GM21619 (cell line): ENCODE results near the gene LRMDA.

Experiments used
- ATAC-seq: cut with Tn5 transposase; IDR thresholded peaks from one replicate; pipeline ENCODE4 v1.9.1; 2021; ENCODE audit not compliant: unreplicated experiment

Gene LRMDA

DNA sequence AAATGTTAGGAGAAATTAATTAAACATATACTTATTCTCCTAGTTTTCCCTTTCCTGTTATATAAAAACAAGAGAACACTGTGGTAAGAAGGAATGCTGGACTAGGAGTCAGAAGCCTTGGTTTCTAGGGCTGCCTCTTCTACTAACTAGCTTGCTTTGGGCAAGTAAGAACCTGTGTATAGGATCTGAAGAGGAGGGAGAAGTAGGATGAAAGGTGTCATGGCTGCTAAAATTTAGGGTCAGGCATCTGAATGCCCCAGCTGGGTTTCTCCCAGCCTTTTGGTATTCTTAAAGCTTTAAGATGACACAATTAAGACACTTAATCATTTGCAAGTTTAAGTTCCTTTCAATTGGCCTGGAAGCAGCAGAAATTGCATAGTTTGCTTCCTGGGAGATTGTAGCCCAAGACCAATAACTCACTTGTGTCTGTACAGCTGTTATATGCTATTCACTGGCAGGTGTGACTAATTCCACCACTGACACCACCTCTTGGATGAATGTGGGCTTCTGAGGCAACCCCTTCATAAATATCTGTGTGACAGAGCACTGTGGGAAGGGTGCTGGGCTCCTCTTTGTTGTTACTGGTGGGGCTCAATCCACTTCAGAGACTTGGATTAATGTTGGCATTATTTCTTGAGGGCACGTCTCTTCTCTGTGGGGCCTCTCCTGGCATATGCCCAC, 137.2 kb downstream of the LRMDA start:
- ATAC-seq = no peak

DNA sequence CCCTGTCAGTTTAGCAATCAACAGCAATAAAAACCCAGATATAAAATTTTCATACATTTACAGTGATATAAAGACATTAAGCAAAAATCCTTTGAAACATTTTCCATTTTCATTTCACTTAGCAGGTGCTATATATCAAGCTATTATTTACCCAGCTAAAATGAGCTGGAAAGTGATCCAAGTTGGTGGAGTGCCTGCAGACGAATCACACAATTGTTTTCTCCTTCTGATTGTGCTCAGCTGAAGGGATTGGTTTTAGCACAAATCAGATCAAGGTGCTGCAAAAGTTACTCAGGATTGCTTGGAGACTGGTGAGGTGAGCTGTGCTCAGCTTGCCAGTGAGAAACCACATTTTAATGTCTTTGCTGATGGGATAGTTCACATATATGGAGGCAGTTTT, 138.1 kb downstream of the LRMDA start:
- ATAC-seq = no peak

DNA sequence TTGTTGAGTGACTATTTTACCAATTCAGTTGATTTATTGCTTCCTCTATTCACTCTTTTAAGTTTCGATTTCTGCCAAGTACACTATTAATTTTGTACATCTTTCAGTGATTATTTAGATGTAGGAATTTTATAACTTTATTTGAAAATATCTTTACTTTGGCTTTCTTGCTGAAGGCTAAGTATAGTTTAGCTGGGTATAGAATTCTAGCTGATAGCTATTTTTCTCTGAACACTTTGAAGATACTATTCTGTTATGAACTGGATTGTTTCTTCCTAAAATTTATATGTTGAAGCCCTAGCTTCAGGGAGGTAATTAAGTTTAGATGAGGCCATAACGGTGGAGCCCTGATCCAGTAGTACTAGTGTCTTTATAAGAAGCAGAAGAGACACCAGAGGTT, 141.1 kb downstream of the LRMDA start:
- ATAC-seq = no peak

DNA sequence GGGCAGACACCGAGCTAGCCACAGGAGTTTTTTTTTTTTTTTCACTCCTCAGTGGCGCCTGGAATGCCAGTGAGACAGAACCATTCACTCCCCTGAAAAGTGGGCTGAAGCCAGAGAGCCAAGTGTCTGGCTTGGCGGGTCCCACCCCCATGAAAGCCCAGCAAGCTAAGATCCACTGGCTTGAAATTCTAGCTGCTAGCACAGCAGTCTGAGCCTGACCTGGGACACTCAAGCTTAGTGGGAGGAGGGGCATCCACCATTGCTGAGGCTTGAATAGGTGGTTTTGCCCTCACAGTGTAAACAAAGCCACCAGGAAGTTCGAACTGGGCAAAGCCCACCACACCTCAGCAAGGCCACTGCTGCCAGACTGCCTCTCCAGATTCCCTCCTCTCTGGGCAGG, 144.5 kb downstream of the LRMDA start:
- no peak for ATAC-seq

DNA sequence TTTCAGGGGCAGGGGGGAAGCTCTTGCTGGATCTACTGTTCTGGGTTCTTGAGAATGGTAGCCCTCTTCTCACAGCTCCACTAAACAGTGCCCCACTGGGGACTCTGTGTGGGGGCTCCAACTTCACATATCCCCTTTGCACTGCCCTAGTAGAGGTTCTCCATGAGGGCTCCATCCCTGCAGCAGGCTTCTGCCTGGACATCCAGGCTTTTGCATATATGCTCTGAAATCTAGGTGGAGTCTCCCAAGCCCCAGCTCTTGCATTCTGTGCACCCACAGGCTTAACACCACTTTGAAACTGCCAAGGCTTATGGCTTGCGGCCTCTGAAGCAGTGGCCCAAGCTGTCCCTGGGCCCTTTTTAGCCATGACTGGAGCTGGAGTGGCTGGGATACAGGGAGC, 150.7 kb downstream of the LRMDA start:
- ATAC-seq = no peak

DNA sequence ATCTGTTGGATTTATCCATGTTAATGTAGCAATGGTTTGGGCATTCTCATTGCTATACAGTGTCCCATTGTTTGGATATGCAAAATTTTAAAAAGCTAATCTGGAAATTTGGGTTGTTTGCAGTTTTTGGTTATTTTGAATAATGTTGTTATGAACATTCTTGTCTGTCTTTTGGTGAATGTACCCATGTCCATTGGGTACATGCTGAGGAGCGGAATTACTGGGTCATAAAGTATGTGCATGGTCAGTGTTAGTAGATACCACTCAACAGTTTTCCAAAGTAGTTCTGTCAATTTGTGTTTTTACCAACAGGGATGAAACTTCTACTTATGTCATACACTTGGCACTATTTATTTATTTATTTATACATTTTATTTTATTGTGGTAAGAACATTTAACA, 153.9 kb downstream of the LRMDA start:
- ATAC-seq = no peak

DNA sequence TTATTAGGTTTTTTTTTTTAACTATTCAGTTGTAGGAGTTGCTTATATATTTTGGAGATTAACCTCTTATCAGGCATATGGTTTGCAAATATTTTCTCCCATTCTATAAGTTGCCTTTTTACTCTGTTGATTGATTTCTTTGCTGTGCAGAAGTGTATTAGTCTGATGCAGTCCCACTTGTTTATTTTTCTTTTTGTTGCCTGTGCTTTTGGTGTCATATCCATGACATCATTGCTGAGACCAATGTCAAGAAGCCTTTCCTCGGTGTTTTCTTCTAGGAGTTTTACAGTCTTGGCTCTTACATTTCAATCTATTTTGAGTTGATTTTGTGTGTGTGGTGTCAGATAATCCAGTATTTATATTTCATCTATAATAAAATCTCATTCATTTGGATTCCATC, 155.4 kb downstream of the LRMDA start:
- ATAC-seq = no peak

DNA sequence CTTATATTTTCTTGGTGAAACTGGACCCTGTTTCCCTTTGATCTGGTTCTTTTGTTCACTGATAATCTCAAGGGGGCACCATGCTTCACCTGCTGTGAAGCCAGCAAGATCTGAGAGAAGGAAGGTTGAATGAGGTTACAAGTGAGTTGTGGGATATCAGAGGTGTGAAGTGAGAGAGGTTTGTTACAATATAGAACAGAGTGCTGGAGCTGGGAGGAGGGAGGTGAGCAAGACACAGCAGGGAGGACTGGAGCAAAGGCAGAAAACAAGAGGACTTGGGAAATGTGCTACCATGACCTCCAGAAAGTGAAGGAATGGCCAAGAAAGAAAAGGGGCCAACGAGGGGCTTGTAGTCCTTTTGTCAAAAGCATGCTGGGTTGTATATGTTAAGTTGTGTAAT, 156.6 kb downstream of the LRMDA start:
- no peak for ATAC-seq

DNA sequence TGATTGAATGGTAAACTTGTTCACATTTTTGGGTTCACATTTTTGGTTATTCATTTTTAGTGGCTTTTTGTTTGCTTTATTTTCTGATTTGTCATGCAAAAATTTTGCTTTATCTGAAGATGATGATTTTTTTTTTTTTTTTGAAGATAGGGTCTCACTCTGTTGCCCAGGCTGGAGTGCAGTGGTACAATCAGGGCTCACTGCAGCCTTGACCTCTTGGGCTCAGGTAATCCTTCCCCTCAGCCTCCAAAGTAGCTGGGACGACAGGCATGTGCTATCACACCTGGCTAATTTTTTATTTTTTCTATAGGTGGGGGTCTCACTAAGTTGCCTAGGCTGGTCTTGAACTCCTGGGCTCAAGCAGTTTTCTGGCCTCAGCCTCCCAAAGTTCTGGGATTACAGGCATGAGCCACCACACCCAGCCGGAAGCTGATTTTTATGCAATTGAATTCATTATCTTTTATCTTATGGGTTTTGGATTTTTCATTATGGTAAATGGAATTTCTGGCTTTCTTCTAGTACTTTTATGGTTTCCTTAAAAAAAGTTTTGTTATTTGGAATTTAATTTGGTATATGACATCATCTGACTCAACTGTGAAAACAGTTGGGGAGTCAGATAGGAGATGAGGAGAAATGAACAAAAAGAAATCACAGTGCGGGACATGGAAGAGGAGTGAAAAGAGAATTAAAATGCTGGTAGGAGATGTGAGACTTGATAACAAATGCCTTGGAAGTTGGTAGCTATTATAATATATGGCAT, 158.7 kb downstream of the LRMDA start:
- ATAC-seq = no peak

DNA sequence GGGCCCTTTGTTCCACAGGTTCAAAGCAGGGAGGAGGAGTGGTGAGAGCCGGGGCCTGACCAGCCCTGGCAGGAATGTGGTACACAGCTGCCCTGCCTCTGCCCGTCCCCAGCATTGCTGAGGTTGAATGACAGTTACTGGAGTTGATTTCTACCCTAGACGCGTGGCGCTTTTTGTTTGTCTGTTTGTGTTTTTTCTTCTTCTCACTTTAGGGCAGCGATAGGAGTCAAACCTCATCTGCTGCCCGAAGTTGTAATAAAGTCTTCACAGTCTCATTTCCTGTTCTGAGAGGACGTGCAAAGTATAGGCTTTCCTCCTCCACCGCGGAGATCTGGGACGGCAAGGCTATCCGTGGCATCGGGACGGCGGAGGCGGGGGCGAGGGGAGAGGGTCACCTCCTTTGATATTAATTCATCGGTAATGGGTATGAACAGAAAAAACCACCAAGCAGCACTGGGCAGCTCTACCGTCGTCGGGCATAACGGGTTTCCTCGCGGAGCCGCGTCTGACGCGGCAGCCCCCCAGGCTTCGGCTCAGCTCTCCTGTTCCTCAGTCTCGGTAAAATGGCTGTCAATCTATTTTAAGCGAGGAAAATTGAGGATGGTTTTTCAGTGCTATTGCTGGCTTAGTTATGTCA, 160.8 kb downstream of the LRMDA start:
- ATAC-seq = no peak

DNA sequence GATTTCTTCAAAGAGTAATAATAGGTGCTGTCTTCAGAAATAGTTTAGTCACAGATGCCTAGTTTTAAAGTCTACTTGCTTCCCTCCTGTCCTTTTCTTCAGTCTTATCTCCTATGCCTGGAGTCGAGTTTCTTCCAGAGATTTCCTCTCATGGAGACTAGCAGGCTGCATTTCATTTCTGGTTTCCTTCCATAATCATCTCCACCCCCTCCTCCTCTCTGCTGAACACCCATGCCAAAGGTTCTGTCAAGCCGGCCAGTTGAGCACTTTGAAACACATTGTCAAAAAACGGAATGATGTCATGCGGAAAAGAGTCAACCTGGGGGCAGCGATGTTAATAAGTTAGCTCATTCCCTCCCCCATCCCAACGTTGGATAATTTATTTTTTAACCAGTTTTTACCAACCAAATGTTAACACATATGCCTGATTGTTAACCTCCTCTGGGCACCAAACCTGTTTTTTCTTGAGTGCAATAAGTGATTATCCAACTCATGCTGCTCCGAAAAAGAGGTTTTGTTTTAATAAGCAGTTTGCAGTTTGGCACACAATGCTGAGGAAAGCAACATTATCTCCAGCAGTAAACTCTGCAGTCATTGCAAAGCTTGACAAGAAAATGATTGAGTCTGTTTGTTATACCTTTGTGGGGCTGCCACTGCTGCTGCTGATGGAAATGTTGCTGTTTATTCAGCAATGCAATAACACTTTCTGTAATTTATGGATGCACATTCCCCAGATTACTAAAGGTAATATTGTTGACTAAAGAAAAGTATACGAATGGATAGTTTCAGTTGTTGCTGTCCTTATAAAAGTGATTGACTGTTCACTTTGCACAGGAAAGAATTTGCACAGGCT, 161.6 kb downstream of the LRMDA start:
- ATAC-seq = no peak

DNA sequence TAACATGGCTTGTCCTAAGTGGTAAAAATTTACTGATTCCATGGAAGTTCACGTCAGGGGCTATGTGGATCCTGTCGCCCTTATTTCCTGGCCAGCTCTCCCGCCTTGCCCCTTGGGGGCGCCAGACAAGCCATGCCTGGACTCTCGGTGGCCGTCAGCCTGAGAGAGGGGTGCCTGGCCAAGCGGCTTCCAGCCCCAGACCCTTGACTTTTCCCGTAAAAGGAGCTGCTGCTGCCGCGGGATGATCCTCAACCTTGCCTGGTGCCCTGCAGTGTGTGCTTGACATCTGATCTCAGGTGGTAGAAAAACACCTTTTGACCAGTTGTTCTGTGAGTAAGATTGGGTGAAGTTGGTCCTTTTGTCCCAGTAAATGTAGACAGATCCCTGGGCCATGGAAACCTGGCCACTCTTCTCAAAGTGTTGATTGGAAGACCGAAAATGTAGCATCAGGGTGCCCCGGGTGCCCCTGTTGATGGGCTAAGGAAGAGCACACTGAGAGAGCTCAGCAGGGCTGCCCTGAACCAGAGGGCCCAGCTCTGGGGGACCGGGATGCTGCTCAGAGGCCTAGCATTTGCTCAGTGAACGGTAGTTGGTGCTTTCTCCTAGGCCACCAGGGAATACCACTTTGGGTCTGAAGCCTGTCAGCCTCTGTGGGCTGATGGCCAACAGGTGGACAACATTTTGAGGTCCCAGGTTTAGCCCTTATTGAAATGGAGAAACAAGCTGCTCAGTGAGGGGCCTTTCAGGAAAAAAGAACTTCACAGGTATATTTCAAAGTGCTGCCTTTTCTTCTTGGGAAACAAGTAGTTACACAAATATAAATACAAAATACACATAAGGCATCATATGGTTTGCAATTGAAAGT, 162.5 kb downstream of the LRMDA start:
- ATAC-seq = no peak

DNA sequence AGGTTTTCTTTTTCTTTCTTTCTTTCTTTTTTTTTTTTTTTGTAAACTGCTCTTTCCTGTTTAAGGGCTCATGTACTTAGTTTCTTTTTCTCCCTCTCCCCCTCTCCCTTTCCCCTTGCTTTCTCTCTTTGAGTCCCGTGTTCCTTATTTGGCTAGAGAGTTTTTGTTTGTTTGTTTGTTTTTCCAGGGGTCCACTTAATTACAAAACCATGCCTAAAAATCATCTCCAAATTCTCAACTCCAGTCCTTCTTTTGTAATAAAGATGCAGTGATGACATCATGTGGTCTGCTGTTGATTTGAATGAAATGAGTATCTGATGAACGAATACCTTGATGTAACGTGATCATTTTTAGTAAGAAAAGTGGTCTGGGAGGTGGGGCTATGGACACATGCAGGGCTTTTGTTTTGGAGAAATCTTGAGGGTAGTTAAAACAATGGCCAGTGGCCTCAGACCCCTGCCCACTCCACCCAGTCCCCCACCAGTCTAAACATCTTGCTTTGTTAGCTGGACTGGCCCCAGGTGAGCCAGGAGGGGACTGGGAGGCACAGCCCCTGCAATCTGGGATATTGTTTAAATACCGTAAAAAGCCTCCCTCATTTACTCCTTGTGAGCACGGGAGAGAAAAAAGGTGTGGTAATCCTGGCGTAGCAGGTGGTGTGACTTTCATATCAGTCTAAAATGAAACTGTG, 165.7 kb downstream of the LRMDA start:
- ATAC-seq = no peak

DNA sequence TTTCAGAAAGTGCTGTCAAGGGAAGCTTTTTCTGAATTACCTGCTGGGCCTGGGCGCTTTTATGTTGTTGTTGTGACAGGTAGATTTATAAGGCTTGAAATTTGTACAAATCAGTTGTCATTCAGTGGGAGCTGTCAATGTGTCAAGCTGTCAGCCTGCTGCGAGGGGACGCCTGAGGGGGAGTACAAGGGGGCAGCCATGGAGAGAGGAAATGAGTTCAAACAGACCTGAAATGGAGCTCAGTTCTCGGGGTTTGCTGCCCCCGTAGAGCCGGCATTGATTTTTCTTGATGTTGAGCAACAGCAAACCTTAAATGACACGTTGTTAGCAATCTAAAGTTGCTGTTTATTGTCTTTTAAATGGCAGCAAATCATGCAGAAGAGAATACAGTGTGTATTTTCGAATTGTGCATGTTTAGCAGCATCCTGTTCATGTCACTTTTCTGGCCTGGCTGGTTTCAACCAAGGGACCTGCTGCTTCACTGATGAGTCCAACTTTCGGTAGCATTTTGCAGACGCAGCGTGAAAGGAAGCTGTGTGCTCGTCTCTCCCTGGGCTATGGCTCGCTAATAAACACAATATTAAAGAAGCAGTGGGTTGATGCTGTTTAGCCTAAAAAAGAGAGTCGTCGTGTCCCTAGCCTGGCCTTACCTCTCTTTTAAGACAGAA, 166.5 kb downstream of the LRMDA start:
- no peak for ATAC-seq

DNA sequence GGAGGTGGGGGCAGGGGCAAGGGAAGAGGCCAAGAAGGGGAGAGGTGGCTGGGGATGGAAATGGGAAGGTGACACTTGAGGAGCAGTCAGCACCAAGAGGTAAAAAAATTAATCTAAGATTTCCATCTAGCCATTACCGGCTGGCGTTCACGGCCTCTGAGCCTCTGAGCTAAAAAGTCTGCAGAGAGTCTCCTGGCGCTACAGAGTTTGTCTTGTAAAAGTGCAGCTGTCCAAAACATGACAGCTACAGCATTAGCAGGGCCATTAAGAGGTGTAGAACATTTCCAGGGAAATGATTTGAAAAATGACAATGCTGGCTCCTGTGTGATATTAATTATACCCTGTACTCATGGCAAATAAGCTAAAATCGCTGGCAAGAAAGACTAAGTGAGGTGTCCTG, 167.6 kb downstream of the LRMDA start:
- ATAC-seq = no peak

DNA sequence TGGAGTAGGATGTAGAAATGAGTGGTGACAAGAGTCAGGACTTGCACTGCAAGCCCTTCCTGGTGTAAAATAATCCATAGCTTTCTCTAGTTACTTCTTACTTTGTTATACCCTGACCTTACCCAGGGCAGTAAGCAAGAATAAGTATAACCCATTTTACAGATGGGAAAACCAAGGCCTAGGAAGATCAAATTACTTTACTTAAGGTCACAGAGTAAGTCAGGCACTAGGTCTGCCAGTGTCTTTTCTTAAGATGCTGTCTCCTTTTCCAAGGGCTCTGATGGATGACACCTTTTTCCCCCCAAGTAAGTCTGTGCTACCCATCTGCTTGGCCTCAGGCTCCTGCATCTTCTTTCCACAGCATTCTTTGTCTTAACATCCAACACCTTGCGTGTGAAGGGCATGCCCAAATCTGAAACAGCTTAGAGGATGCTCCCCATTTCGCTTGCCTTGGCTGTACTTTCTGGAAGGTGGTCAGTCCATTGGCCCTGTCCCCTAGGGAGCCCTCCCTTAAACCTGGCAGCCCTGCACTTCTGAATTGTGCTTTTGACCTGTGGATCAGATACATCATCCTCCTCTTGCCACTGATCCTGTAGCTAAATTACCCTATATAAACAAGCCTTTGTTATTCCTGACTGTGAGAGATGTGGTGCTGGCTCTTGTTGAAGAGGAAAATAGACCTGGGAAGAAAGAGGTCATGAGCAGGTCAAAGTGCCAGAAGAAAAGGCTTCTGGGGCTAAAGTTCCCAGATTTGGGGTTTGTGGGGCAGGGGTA, 168.6 kb downstream of the LRMDA start:
- ATAC-seq = no peak

DNA sequence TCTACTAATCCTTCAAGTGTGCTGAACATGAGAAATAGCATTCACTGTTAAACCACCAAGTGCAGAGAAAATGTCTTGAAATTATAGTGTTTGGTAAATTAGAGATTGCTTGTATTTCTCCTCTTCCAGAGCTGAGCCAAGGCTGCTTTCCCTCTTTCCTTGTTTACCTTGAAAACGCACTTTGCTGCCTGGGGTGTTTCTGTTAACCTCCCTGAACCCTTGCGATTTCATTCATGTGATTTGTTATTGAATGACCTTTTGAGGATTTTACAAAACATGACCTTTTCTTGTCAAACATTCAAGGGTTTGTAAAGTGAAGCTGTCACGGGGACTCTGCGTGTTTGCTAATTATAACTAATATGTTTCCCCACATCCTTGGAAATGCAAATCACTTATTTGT, 169.4 kb downstream of the LRMDA start:
- ATAC-seq = no peak

DNA sequence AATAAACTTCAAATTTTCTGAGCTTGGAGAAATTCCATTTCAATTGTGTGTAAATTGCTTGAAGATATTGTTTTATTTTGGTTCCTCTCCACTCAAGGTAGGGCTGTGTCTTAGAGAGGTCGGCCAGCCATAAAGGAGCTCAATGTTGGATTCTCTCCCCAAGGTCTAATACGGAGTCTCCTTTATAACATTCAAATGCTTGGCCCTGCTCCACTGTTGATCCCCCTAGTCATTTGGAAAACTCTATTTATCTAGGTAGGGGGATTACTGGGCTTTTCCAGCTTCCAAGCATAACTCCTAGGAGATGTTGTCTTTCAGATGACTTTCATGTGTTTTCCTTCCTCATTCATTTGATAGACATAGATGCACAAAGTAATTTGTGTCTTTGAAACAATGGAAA, 170.9 kb downstream of the LRMDA start:
- ATAC-seq = no peak

DNA sequence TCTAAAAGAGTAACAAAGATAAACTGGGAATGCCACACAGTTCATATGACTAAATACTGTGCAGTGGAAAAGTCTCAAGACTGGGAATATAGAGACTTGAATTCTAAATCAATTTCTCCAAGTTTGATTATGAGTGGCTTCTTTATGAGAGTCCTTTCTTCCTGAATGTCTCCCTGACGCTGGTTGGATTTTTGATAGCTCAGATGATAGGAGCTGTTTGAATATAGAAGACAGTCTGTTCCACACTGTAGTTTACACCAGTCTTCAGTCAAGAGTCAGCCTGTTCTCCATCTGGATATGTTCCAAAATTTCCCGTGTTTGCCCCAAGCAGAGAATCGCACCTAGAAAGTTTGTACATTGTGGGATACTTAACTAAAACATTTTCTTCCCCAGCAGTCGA, 173.7 kb downstream of the LRMDA start:
- no peak for ATAC-seq
